B cell (primary cell): ENCODE data around the gene FLNB. TPM values are rescaled to one million over a fixed set of nuclear protein-coding genes. Genes with fewer than 3 reads are reported as not detected.

Experiments used
- ATAC-seq: fragments of 200-7000 bp; cut with Tn5 transposase; one replicate; pipeline ENCODE4 v1.10.0; 2021; ENCODE audit warnings: low read depth, mild to moderate bottlenecking, moderate number of reproducible peaks, moderate library complexity
- CTCF ChIA-PET: fragments of 350-600 bp; sonication (Branson Sonifier 250); formaldehyde crosslinking; loops from one replicate; lab custom pipeline; 2021; ENCODE audit warnings: antibody characterized with exemption, inconsistent platforms; lab: Charles Lee
- POLR2A ChIA-PET: fragments of 350-600 bp; sonication (Branson Sonifier 250); formaldehyde crosslinking; loops from one replicate; lab custom pipeline; 2021; ENCODE audit warnings: antibody characterized with exemption; lab: Charles Lee
- DNase-seq: peaks from one replicate; pipeline ENCODE4 v3.0.0; 2013
- H2AFZ ChIP-seq: 2 replicates; pipeline ENCODE4 v1.6.1; 2012; ENCODE audit warnings: mild to moderate bottlenecking, low read depth, low read length; ENCODE audit not compliant: insufficient read depth, poor library complexity, severe bottlenecking
- H3K27ac ChIP-seq, 2 donors: 1 replicate in 1 of 2; 2 replicates in 1 of 2; pipeline ENCODE4 v1.5.1; 2012 to 2013; ENCODE audit warnings: low read length in 2 of 2, mild to moderate bottlenecking in 2 of 2, moderate library complexity in 1 of 2
- H3K27me3 ChIP-seq, 4 experiments: fragments of 200-600 bp in 1 of 4; sonication (generic) in 1 of 4; replicated peaks in 1 of 4; 1 replicate in 2 of 4; 2 replicates in 2 of 4; pipeline versions ENCODE4 v1.6.1 to v1.7.0; 2013 to 2016; ENCODE audit warnings: low read length in 3 of 4, mild to moderate bottlenecking in 2 of 4, mixed read lengths in 1 of 4, moderate library complexity in 1 of 4; ENCODE audit not compliant: insufficient read depth in 4 of 4, control insufficient read depth in 3 of 4; ENCODE audit errors: control extremely low read depth in 1 of 4
- H3K36me3 ChIP-seq, 2 experiments: replicated peaks in 1 of 2; 1 replicate in 1 of 2; 2 replicates in 1 of 2; pipeline versions ENCODE4 v1.6.1 to v1.7.1; 2013; ENCODE audit warnings: low read length in 1 of 2; ENCODE audit not compliant: insufficient read depth in 2 of 2, control insufficient read depth in 1 of 2; ENCODE audit errors: control extremely low read depth in 1 of 2, extremely low read depth in 1 of 2
- H3K4me1 ChIP-seq, 2 donors: fragments of 200-600 bp in 1 of 2; sonication (generic) in 1 of 2; 1 replicate in 1 of 2; 2 replicates in 1 of 2; pipeline versions ENCODE4 v1.5.1 to v1.6.1; 2013 to 2017; ENCODE audit warnings: low read length in 2 of 2; ENCODE audit not compliant: control insufficient read depth in 2 of 2, insufficient read depth in 2 of 2
- H3K4me2 ChIP-seq: replicated peaks from 2 replicates; pipeline ENCODE3; 2012; ENCODE audit warnings: mild to moderate bottlenecking, low read depth, low read length; ENCODE audit not compliant: poor library complexity, severe bottlenecking
- H3K4me3 ChIP-seq, 5 experiments: fragments of 200-600 bp in 1 of 5; sonication (generic) in 1 of 5; 1 replicate in 3 of 5; 2 replicates in 2 of 5; pipeline versions ENCODE4 v1.5.1 to v1.7.0; 2011 to 2016; ENCODE audit warnings: low read length in 4 of 5, mild to moderate bottlenecking in 4 of 5, low read depth in 2 of 5, control low read depth in 1 of 5, moderate library complexity in 1 of 5; ENCODE audit not compliant: insufficient read depth in 1 of 5; ENCODE audit errors: control extremely low read depth in 1 of 5, extremely low read depth in 1 of 5
- H3K79me2 ChIP-seq: fragments of 200-600 bp; sonication (generic); one replicate; pipeline ENCODE4 v1.6.0; 2016; ENCODE audit warnings: low read length; ENCODE audit not compliant: control insufficient read depth, insufficient read depth
- H3K9ac ChIP-seq: fragments of 200-600 bp; sonication (generic); 2 replicates; pipeline ENCODE4 v1.6.1; 2017; ENCODE audit warnings: mild to moderate bottlenecking, low read length, moderate library complexity
- H3K9me3 ChIP-seq, 3 donors: one replicate each; pipeline versions ENCODE4 v1.6.1 to v1.7.1; 2013; ENCODE audit warnings: low read length in 2 of 3; ENCODE audit not compliant: control insufficient read depth in 2 of 3, insufficient read depth in 1 of 3; ENCODE audit errors: control extremely low read depth in 1 of 3
- H4K20me1 ChIP-seq: 2 replicates; pipeline ENCODE4 v1.6.0; 2012; ENCODE audit warnings: mild to moderate bottlenecking, low read length; ENCODE audit not compliant: insufficient read depth, control insufficient read depth, poor library complexity, severe bottlenecking
- H3K27ac Mint-ChIP-seq: one replicate; pipeline ENCODE4 v1.8.0; 2021; ENCODE audit warnings: mixed read lengths
- H3K27me3 Mint-ChIP-seq: one replicate; pipeline ENCODE4 v1.8.0; 2021; ENCODE audit warnings: mixed read lengths
- H3K4me1 Mint-ChIP-seq: one replicate; pipeline ENCODE4 v1.8.0; 2021; ENCODE audit warnings: mixed read lengths
- H3K4me3 Mint-ChIP-seq: one replicate; pipeline ENCODE4 v1.8.0; 2021; ENCODE audit warnings: mixed read lengths
- H3K9me3 Mint-ChIP-seq: one replicate; pipeline ENCODE4 v1.8.0; 2022; ENCODE audit warnings: mixed read lengths; ENCODE audit not compliant: insufficient read depth
- CTCF ChIP-seq: fragments of 200-600 bp; IDR thresholded peaks from one replicate; pipeline ENCODE4 v1.8.0; 2022; ENCODE audit warnings: antibody characterized with exemption, mild to moderate bottlenecking
- EZH2 ChIP-seq: IDR thresholded peaks from 2 replicates; pipeline ENCODE4 v1.6.1; 2012; ENCODE audit warnings: borderline replicate concordance, low read depth, mild to moderate bottlenecking, moderate library complexity, low read length; ENCODE audit not compliant: insufficient read depth, poor library complexity, severe bottlenecking
- WGBS: methylation state at CpG from one replicate; pipeline ENCODE4 v1.1.5; 2013; ENCODE audit warnings: missing lambda C conversion rate; ENCODE audit not compliant: insufficient coverage; 5-methylcytosine and 5-hydroxymethylcytosine counted together
- intact Hi-C: fragments of 100-400 bp; cut with micrococcal nuclease; formaldehyde crosslinking; loops from one replicate; pipeline ENCODE4 v1.10.0; 2022
- polyA plus RNA-seq: library from polyadenylated mRNA; depleted of rRNA; stranded (reverse); fragments of >200 nt; gene quantifications from 2 replicates; pipeline ENCODE4 v1.2.3, GENCODE V29; 2012
- total RNA-seq, 2 donors: library from RNA; stranded (reverse); fragments of 120-200 nt in 1 of 2; gene quantifications; 1 replicate in 1 of 2; 2 replicates in 1 of 2; pipeline versions ENCODE4 v1.2.3 to v1.2.4, GENCODE V29; 2013 to 2022

The FLNB gene
- total and polyA plus RNA-seq, 2 donors (not counting 1 experiment from before 2014, with no cell fraction given) = 25.5 to 28.3 TPM

GRCh38 chr3:58068122-58068809 is 60.0 kb downstream of the FLNB start:
- Mint-ChIP-seq H3K27me3 (no peaks in the 10 kb centered on the region), H3K27ac (no peak overlapping the region), H3K4me1 (no peaks in the 10 kb centered on the region), H3K9me3 (no peaks in the 10 kb centered on the region), H3K4me3 (no peak overlapping the region)
- no peaks in the 10 kb centered on the region for H3K27me3 ChIP-seq
- H2AFZ ChIP-seq = no peak overlapping the region
- H3K27ac ChIP-seq = no peak overlapping the region
- no peaks in the 10 kb centered on the region for H3K4me1 ChIP-seq
- peaks cover 12% of the 10 kb centered on the region for H3K79me2 ChIP-seq
- H3K9me3 ChIP-seq = no peaks in the 10 kb centered on the region
- no peak overlapping the region for H3K9ac ChIP-seq
- DNase-seq (no peak), ATAC-seq (no peak)
- H3K36me3 ChIP-seq = no peaks in the 10 kb centered on the region
- no peak overlapping the region for H3K4me2 ChIP-seq
- 95% methylated on average over 2 of the region's 2 CpGs for WGBS
- intact Hi-C loops = no loop called here
- TF ChIP-seq CTCF (no peak), EZH2 (no peak)
- H3K4me3 ChIP-seq = no peak overlapping the region
- CTCF ChIA-PET = no interaction called here
- POLR2A ChIA-PET = no interaction called here
- H4K20me1 ChIP-seq = no peaks in the 10 kb centered on the region

GRCh38 chr3:58071480-58071971 is 63.3 kb downstream of the FLNB start:
- 100% methylated on average over 1 of the region's 7 CpGs for WGBS
- Histone ChIP-seq H3K9ac (no peak overlapping the region), H3K4me3 (no peak overlapping the region), H3K4me1 (peaks cover 19 to 20% of the 10 kb centered on the region in 2 donors), H3K9me3 (no peaks in the 10 kb centered on the region), H4K20me1 (no peaks in the 10 kb centered on the region), H3K27me3 (no peaks in the 10 kb centered on the region), H2AFZ (no peak overlapping the region), H3K4me2 (no peak overlapping the region), H3K79me2 (peaks cover 19% of the 10 kb centered on the region), H3K27ac (no peak overlapping the region), H3K36me3 (no peaks in the 10 kb centered on the region)
- intact Hi-C loops = no loop called here
- H3K4me3 Mint-ChIP-seq = no peak overlapping the region
- no peaks in the 10 kb centered on the region for H3K27me3 Mint-ChIP-seq
- ATAC-seq (no peak), DNase-seq (no peak)
- POLR2A ChIA-PET = interaction anchor here (0.7 kb wide), 1 partner anchor 21 kb away, joined by 4 read pairs; no protein-coding TSS in a partner anchor
- H3K27ac Mint-ChIP-seq = no peak overlapping the region
- H3K9me3 Mint-ChIP-seq = no peaks in the 10 kb centered on the region
- peaks cover 20% of the 10 kb centered on the region for H3K4me1 Mint-ChIP-seq
- CTCF ChIA-PET = no interaction called here
- TF ChIP-seq EZH2 (no peak), CTCF (no peak)
